CD4-positive, alpha-beta T cell treated with Interleukin-1 beta for 1 hour (primary cell): ENCODE data around the gene C2CD4C.
"Not testable (repeated sequence)": the region's sequence is repeated elsewhere in the genome, so short reads cannot be mapped to it uniquely, and the experiment has no call there.

Experiments
- DNase-seq, 2 donors: peaks; one replicate each; pipeline ENCODE4 v3.0.0-alpha.2; 2020 to 2022

C2CD4C gene

DNA sequence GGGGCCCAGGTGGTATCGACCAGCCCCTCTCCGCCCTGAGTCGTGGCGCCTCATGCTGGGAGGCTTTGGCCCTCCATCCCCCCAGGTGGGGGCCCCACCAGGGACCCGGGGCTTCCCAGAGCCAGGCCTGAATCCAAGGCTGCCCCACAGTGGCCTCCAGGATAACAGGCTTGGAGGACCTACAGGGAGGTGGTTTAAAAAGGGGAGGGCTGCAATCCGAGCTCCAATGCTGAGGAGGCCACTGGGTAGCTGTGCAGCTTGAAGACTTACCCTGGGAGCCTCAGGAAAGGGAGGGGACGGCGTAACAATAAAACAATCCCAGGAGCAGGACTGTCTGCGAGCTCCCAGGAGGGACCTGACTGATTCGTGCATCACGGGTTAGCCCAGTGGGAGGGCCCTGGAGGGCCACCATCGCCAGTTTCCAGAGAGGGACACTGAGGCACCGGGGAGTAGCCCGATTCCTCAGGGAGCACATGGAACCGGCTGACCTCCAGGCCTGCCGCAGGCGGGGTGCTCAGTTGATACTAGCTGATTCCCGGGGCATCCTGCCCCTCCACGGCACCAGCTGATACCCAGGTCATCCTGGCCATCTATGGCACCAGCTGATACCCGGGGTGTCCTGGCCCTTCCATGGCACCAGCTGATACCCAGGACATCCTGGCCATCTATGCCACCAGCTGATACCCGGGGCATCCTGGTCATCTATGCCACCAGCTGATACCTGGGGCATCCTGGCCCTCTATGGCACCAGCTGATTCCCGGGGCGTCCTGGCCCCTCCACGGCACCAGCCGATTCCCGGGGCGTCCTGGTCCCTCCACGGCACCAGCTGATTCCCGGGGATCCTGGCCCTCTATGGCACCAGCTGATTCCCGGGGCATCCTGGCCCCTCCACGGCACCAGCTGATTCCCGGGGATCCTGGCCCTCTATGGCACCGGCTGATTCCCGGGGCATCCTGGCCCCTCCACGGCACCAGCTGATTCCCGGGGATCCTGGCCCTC is 3.7 kb upstream of the C2CD4C start:
- DNase-seq = no peak

DNA sequence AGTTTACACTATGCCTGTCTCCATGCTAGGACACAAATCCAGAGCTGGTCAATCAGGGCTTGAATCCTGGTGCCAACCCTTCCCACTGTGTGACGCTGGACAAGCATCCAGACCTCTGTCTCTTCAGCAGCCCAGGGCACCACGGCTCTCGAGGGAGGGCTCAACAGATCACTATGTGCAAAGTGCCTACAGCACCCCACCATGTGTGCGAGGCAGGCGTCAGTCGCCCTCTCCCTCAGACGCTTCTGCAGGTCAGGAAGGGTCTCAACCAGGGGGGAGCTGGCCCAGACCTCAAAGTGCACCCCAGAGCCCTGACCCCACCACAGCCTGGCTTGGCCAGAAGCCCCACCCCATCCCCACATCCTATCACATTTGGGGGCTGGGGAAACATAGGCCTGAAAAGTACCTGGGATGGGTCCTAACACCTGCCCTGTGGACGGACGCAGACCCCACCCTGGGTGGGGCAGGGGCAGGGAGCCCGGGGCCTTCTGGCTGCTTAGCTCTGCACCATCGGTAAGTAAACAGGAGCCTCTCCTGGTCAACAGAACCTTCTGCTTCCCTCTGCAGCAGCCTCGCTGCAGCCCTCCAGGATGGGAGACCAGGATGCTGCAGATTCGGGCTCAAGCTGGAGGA is 2.9 kb upstream of the C2CD4C start:
- DNase-seq = no peak

DNA sequence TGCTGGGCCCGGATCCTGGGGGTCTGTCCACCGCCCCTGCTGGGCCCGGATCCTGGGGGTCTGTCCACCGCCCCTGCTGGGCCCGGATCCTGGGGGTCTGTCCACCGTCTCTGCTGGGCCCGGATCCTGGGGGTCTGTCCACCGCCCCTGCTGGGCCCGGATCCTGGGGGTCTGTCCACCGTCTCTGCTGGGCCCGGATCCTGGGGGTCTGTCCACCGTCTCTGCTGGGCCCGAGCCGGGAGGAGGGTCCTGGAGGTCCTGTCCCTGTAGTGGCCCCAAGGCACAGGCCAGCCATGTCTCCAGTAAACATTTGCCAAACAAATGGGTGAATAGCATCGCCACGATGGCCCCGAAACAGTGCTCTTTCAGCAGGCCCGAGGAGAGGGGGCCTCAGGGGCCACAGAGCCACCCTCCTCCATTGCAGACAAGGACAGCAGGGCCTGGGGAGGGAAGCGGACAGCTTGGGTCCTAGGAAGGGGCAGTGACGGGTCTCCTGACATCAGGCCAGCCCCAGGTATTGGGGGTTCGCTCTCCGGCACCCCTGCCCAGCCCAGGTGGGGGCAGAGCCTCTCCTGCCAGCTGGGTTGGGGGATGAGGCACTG is 2.3 kb upstream of the C2CD4C start:
- DNase-seq = not testable (repeated sequence)

DNA sequence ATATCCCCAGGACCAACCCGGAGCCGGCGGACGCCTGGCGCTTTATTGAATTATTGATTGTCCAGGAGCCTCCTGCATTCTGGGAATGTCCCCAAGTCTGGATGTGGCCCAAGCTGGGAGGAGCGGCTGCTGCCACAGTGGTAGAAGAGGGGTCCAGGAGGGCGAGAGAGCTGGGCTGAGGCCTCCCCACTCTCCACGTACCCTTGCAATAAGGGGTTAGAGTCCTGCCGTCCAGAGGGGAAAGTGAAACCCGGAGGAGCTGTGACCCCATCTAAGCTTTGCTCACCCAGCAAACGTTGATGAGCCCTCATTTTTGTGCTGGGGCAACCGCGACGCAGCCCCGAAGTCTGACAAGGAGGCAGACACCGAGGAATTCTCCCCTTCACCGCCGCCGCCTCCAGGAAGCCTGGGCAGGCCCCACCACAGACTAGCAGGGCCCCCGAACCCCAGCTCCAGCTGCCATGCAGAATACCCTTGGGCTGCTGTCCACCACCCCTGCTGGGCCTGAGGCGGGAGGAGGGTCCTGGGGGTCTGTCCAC is 1.4 kb upstream of the C2CD4C start:
- DNase-seq = no peak

DNA sequence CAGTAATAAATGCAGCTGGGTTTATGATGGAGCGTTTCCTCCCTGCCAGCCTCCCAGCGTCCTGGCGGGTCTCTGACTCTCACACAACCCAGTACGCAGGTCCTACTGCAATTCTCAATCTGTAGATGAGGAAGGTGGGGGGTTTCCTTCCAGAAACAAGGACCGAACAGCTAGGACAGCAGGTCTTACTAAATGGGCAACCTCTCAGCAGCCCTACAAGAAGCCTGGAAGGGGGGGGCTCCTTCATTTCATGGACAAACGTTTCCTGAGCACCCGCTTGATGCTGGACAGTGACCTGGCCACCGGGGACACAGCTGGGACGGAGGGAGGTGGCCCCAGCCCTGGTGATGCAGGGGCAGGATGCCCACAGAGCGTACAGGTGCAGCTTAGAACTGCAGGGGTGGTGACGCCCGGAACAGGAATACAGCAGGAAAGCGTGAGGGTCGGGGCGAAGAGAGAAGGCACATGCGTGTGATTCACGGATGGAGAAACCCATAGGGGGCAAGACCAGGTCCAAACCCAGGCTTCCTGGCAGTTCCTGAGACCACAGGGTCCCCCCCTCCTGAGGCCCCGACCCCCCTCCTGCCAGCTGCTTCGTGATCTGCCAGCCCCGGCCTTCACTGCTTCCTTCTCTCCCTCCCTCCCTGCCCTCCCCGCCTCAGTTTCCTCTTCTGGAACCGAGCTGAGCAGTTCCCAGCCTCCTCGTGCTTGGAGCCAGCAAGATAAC is 732 bp upstream of the C2CD4C start:
- no peak for DNase-seq

DNA sequence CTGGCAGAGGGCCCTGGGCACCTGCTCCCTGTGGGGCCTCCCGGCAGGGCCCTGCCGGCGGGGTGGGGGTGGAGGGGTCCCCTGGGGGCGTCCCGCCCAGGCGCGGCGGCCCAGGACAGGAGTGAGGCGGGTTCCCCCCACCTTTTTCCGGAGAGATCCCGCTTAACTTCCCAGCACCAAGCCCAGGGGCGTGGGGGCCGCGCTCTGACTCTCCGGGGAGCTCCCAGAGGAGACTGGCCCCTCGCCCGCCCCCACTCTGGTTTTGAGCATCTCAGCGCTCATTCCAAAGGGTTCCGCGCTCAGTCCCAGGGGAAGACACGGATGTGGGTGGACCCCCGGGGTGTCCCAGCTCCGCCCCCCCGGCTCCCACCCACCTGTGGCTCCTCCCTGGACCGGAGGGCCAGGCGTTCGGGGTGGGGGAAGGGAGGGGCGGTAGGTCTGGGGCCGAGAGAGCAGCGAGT is 476 bp downstream of the C2CD4C start:
- no peak for DNase-seq

DNA sequence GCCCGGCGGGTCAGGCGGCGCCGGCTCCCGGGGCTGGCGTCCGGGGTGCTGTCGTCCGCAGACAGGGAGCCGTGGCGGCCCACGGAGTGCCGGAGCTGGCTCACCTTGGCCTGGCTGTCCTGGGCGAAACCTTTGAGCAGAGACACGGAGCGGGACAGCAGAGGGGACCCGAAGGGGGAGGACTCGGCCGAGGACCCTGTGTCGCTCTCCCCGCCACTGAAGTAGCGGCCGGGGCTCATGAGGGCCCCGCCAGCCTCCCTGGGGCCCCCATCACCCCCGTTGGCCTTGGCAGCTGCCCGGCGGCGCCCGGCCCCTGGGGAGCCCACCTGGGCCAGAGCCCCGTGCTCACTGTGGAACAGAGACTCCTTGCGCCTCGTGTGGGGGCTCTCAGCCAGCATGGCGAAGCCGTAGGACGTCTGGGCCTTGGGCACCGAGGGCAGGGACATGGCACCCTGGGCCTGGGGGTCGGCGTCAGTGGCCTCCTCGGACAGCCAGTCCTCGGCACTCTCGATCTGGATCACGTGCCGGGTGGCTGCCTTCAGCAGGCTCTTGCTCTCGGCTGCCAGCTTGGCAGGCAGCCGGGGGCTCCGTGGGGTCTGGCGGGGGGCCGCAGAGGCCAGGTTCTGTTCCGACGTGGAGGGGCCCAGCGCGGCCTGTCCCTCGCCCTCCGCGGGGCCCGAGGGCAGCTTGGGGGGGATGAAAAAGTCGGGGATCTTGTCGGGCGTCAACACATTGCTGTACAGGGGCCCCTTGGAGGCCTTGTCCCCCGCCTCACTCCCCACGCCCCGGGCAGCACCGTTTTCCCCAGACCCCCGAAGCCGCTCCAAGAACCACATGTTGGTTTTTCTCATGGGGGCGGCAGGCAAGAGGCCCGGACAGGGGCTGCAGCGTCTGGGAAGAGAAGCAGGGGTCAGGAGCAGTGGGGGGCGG is 1.2 kb downstream of the C2CD4C start:
- DNase-seq = no peak

DNA sequence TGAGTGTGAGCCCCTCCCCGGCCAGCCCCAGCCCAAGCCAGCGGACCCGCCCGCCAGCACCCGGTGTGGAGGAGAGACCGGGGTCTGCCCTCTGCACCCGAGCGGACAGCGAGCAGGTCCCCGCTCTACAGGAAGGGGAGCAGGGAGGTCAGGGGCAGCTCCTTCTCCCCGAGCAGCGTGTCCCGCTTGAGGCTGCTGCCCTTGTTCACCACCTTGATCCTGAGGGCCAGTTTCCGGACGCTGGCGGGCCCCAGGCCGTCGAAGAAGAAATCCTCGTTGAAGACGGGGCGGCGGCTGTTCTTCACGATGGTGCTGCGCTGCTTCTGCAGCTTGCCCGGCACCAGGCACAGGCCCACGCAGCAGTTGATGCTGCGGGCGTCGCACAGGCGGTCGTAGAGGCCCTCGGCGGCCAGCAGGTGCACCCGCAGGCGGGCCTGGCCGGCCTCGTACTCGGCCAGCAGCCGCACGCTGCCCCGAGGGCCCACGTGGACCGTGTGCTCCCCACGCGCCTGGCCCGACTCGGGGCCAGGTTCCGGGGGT is 1.9 kb downstream of the C2CD4C start:
- DNase-seq = no peak

DNA sequence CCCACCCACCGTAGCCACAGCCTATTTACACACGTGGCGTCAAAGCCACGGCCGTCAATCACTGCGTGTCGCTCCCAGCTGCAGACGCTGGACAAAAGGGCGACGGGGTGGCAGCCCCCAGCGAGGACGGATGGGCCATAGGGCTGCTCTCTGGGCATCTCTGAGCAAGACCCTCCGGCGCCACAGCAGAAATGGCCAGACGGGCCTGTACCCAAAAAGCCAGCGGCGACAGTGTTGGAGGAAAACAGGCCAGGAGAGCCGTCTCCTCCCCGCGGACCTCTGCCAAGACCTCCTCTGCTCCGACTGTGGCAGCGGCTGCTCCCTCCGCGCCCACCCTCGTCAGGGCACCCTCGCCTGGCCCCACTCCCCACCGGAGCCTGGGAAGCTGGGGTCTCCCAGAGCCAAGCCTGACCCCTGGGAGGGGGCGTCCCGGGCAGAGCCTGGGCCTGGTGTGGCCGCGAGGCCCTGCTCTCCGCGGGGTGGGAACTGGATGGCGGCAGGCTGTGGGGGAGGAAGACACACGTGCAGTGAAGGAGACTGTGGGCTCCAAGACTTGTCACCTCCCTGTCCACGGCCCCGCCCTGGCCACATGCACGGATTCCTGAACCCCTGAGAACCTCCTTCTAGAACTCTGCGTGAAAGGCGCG is 2.7 kb downstream of the C2CD4C start:
- no peak for DNase-seq

DNA sequence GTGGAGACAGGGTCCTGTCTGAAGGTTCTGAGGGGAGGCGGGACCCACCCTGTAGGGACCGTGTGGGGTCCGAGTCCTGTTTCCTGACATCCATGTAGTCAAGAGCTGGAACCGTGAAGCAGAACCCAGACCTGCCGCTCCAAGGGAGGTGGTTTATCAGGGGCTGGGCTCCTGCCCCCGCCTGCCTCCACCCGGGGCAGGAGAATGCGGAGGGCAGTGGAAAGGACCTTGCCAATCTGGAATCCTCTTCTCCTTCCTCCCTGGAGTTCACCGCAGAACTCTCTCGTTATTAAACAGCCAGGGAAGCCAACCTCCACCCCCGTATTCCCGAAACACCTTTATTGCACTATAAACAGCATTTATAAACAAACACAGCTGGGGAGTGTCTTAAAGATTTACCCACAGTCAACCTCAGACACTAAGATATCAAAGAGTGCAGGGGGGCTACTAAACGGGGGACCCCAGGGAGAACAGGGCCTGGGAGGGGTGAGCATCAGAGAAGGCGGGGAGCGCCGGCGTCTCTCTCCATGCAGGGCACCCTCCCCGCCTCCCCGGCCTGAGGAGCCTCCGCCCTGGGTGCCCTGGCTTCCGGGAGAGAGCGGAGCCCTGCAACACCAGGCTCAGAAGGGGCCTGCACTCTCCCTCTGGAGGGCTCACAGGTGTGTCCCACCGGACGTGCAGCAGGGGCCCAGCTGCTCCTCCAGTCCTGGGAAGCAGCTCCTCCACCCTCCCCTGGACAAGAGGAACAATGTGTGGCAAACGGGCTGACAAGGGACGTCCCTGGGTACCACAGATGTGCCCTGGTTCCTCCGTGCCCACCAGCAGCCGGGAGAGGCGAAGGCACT is 3.6 kb downstream of the C2CD4C start:
- no peak for DNase-seq

DNA sequence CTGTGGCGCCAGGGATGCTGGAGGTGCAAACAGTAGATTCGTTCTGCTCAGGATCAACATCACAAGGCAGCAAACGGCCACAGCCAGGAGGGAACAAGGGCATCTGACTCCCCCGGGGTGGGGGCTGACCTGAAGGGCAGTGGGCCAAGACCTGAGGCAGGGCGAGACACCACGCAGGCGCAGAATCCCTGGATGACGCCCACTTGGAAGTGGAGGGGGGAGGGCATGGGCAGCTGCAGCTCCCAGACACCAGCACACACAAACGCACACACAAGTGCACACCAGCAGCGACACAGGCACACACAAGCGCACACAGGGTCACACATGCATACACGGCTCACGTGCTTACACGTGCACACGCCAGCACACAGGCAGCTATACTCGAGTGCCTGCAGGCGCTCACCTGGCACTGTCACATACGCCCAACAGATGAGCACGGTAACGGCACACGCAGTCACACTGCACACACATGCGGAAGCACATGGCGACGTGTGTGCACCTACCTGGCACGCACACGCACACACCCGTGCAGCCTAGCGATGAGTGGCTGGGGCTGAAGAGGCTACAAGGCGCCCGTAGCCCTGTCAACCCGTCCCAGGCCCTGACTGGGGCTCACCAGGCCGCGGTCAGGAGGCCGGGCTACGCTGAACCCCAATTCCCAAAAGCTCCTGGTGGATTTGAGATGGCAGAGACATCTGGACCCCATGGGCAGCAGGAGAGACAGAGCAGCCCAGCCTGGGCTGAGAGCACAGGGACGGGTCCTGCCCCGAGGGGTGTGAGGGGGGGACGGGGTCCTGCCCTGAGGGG is 5.5 kb downstream of the C2CD4C start:
- no peak for DNase-seq

DNA sequence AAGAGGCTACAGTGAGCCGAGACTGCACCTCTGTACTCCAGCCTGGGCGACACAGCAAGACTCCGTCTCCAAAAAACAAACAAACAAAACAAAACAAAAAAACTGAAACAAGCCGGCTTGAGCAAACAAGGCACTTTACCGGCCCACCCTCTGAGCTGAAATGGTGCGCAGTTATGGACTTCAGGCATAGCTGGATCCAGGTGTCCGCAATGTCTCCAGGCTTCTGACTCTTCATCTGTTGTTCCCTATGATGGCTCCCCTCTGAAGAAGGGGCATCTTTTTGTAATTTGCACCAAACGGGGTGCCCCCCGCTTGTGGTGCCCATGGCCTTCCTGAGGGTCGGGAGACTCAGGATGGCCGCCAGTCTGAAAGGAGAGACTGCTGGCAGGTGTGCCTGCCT is 6.2 kb downstream of the C2CD4C start:
- DNase-seq = no peak

DNA sequence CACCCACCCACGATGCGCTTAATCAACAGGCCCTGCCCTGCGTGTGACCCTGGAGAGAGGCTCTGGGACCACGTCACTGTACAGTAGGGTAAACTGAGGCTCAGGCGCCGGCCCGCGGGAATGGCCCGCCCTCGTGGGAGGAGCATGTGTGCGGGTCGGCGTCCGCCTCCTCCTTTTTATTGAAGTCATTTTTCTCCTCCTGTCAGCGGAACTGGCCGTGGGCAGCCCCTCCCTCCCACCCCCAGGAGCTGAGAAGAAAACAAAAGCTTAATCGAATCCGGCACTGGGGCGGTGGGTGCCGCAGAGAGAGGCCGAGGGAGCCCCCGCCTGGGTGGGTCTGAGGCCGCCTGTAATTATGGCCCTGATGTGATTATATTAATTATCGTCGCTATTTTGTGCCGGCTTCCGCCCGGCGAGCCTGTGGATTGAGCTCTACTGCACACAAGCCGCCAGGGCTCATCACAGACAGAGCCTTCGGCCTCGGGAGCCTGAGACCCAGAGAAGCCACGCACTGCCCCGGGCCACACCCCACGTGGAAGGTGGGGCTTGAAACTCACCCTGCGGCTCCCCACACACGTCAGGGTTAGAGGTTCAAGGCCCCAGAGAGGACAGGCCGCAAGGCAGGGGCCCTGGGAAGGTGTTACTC is 7.0 kb downstream of the C2CD4C start:
- no peak for DNase-seq

DNA sequence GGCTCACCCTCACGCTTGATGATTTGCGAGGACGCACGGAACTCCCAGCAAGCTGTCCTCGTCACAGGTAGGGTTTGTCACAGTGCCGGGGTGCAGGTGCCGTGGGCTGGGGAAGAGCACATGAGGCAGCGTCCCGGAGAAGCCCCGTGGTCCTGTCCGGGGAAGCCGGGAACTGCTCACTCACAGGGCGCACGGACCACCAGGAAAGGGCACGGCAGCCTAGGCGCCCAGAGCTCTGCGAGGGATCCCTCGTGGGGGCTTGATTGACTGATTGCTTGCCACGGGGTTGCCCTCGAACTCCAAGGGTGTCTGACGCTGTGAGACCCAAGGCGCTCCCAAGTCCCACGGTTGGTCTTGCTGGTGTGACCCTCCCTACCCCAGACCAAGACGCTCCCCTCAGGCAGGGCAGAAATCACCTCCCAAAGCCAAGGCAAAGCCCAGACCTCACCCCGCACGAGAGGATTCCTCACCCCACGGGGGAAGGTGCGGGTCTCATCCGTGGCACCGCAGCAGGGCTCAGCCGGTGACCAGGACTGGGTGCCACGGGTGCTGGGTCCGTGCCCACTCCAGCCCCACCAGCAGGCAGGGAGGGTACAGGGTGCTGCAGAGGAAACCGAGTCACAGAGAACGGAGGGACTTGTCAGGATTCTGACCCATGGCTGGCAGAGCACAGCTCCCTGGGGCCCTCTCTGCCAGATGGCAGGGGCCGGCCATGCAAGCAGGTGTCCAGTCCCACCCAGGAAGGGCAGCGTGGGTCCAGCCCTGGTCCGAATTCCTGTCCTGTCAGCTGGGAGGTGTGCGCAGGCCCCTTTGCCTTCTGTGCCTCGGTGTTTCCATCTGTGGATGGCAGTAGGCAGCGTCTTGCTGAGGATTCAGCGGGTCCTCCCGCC is 7.7 kb downstream of the C2CD4C start:
- DNase-seq = no peak

DNA sequence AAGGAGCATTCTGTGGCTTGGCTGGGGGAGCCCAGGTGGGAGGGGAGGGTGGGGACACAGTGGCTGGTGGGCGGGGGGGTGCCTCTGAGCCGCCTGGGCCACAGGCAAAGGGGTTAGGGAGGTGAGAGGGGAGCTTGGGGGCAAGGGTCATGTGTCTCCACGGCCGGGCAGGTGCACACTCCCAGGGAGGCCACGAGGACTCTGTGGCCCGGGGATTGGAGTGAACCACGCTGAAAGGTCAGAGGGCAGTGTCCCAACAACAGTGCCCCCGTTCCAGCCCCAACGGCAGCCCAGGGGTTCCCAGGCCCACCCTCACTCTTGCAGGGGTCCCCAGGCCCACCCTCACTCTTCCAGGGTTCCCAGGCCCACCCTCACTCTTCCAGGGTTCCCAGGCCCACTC is 9.6 kb downstream of the C2CD4C start:
- no peak for DNase-seq

DNA sequence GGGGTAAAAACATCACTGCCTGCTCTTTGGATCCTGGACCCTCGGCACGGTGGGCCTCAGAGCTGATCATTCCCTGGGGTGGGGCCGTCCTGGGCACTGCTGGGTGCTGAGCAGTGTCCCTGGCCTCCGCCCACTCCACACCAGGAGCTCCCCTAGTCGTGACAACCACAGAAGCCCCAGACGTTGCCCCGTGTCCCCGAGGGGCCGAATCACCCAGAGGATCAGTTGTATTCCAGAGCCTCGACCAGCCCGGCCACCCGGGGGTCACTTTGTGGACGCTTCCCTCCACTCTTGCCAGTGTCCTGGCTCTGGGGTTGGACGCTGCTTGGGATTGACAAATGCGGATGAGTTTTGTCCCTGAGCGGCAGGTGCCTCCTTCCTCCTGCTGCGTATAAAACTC is 10.2 kb downstream of the C2CD4C start:
- DNase-seq = no peak
